GM23338 (cell line): ENCODE data around the gene CNIH1. TPM values are rescaled to one million over a fixed set of nuclear protein-coding genes. Genes with fewer than 3 reads are reported as not detected.

Experiments used
- ATAC-seq: fragments of 200-7000 bp; cut with Tn5 transposase; 3 replicates; pipeline ENCODE4 v1.9.1; 2020
- DNase-seq: peaks from one replicate; pipeline ENCODE4 v3.0.0-alpha.2; 2015; ENCODE audit warnings: low spot score
- H2AFZ ChIP-seq: fragments of 200-600 bp; sonication (generic); 2 replicates; pipeline ENCODE4 v1.8.0; 2016; ENCODE audit warnings: antibody characterized with exemption, mild to moderate bottlenecking, moderate library complexity
- H3F3A ChIP-seq: fragments of 200-600 bp; sonication (generic); replicated peaks from 2 replicates; pipeline ENCODE4 v1.8.0; 2017; ENCODE audit warnings: antibody characterized with exemption, mixed run types, low read depth
- H3K27ac ChIP-seq: fragments of 200-600 bp; sonication (generic); 2 replicates; pipeline ENCODE4 v1.6.1; 2016; ENCODE audit warnings: low read depth
- H3K27me3 ChIP-seq: fragments of 200-600 bp; sonication (generic); 2 replicates; pipeline ENCODE4 v1.8.0; 2016; ENCODE audit warnings: mild to moderate bottlenecking, mixed run types, moderate library complexity; ENCODE audit not compliant: insufficient read depth
- H3K36me3 ChIP-seq: fragments of 200-600 bp; sonication (generic); 2 replicates; pipeline ENCODE4 v1.8.0; 2016; ENCODE audit warnings: mild to moderate bottlenecking; ENCODE audit not compliant: insufficient read depth
- H3K4me1 ChIP-seq: fragments of 200-600 bp; sonication (generic); 2 replicates; pipeline ENCODE4 v1.8.0; 2016; ENCODE audit warnings: mild to moderate bottlenecking, moderate library complexity; ENCODE audit not compliant: insufficient read depth
- H3K4me2 ChIP-seq: fragments of 200-600 bp; sonication (generic); 2 replicates; pipeline ENCODE4 v1.7.1; 2017; ENCODE audit warnings: mixed run types
- H3K4me3 ChIP-seq: fragments of 200-600 bp; sonication (generic); 2 replicates; pipeline ENCODE4 v1.6.1; 2016; ENCODE audit warnings: mixed run types
- H3K79me2 ChIP-seq: fragments of 200-600 bp; sonication (generic); replicated peaks from 2 replicates; pipeline ENCODE4 v1.8.0; 2017; ENCODE audit warnings: mild to moderate bottlenecking; ENCODE audit not compliant: insufficient read depth
- H3K9me2 ChIP-seq: fragments of 200-600 bp; sonication (generic); 2 replicates; pipeline ENCODE4 v1.8.0; 2017; ENCODE audit not compliant: insufficient read depth
- H4K20me1 ChIP-seq: fragments of 200-600 bp; sonication (generic); replicated peaks from 2 replicates; pipeline ENCODE4 v1.8.0; 2017; ENCODE audit warnings: mild to moderate bottlenecking; ENCODE audit not compliant: insufficient read depth
- H3K27ac Mint-ChIP-seq: 2 replicates; pipeline ENCODE4 v1.8.0; 2020; ENCODE audit warnings: inconsistent platforms, mild to moderate bottlenecking, moderate library complexity, mixed read lengths
- H3K27me3 Mint-ChIP-seq: 3 replicates; pipeline ENCODE4 v1.8.0; 2022; ENCODE audit warnings: low read depth, mild to moderate bottlenecking, moderate library complexity, mixed read lengths, inconsistent platforms; ENCODE audit not compliant: insufficient read depth, poor library complexity
- H3K36me3 Mint-ChIP-seq: 3 replicates; pipeline ENCODE4 v1.8.0; 2021; ENCODE audit warnings: low read depth, mild to moderate bottlenecking, inconsistent platforms, moderate library complexity, mixed read lengths
- H3K4me1 Mint-ChIP-seq: 3 replicates; pipeline ENCODE4 v1.8.0; 2020; ENCODE audit warnings: mild to moderate bottlenecking, inconsistent platforms, mixed read lengths
- H3K4me3 Mint-ChIP-seq: 3 replicates; pipeline ENCODE4 v1.8.0; 2021; ENCODE audit warnings: moderate library complexity, mild to moderate bottlenecking, inconsistent platforms, mixed read lengths
- H3K9me3 Mint-ChIP-seq: 3 replicates; pipeline ENCODE4 v1.8.0; 2020; ENCODE audit warnings: moderate library complexity, mild to moderate bottlenecking, inconsistent platforms, mixed read lengths
- CREB1 ChIP-seq: fragments of 250-450 bp; sonication (Bioruptor Pico); IDR thresholded peaks from 2 replicates; pipeline ENCODE4 v1.5.0; 2020; ENCODE audit warnings: low read depth, mild to moderate bottlenecking, moderate library complexity
- EZH2 ChIP-seq: fragments of 200-600 bp; sonication (generic); IDR thresholded peaks from one replicate; pipeline ENCODE4 v1.8.0; 2017; ENCODE audit warnings: antibody characterized with exemption, mild to moderate bottlenecking, low read depth; ENCODE audit not compliant: unreplicated experiment
- JUNB ChIP-seq: IDR thresholded peaks from one replicate; pipeline ENCODE4 v1.6.1; 2016; ENCODE audit warnings: antibody characterized with exemption; ENCODE audit not compliant: unreplicated experiment
- NANOG ChIP-seq: IDR thresholded peaks from 2 replicates; pipeline ENCODE4 v1.6.1; 2016; ENCODE audit warnings: antibody characterized with exemption, borderline replicate concordance
- ZNF114 ChIP-seq: fragments of 250-450 bp; sonication (Bioruptor Pico); IDR thresholded peaks from 2 replicates; pipeline ENCODE4 v1.5.0; 2020; ENCODE audit warnings: mild to moderate bottlenecking, moderate library complexity
- ZNF331 ChIP-seq: fragments of 250-450 bp; sonication (Bioruptor Pico); IDR thresholded peaks from 2 replicates; pipeline ENCODE4 v1.5.0; 2020; ENCODE audit warnings: low read depth, mild to moderate bottlenecking, moderate library complexity
- polyA plus RNA-seq: library from polyadenylated mRNA; unstranded; fragments of >200 nt; fragmentation: Nextera tagmentation; extraction: Ambion mirVana; gene quantifications from 2 replicates; pipeline ENCODE4 v1.2.1, GENCODE V29; 2016
- total RNA-seq: library from RNA; depleted of rRNA; stranded (reverse); fragments of >200 nt; shearing (Covaris generic); gene quantifications from 2 replicates; pipeline ENCODE4 v1.2.3, GENCODE V29; 2014
- TF ChIP-seq, protein P1 (sequence below): IDR thresholded peaks from 2 replicates; pipeline ENCODE4 v1.6.1; 2016; ENCODE audit warnings: antibody characterized with exemption
- TF ChIP-seq, protein P2 (sequence below): IDR thresholded peaks from one replicate; pipeline ENCODE4 v1.6.1; 2018; ENCODE audit warnings: antibody characterized with exemption; ENCODE audit not compliant: unreplicated experiment
- TF ChIP-seq, protein P3 (sequence below), 2 experiments: fragments of 200-600 bp in 1 of 2; sonication (generic) in 1 of 2; conservative IDR thresholded peaks; 2 replicates each; pipeline versions ENCODE4 v1.5.1 to v1.6.1; 2016 to 2017; ENCODE audit warnings: antibody characterized with exemption in 2 of 2, low read depth in 2 of 2, mild to moderate bottlenecking in 2 of 2, moderate library complexity in 1 of 2

Gene CNIH1
- total and polyA plus RNA-seq, 2 experiments from 2014 or later = 135 to 172 TPM

DNA sequence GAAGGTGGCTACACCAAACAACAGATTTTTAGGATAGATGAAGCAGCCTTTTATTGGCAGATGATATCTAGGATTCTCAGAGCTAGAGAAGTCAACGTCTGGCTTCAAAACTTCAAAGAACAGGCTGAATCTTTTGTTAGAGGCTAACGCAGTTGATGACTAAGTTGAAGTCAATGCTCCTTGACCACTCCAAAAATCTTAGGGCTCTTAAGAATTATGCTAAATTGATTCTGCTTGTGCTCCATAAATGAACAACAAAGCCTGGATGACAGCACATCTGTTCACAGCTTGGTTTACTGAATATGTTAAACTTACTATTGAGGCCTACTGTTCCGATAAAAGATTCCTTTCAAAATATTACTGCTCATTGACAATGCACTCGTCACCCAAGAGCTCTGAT, 57.3 kb downstream of the CNIH1 start:
- ATAC-seq (no peak), DNase-seq (no peak)
- Mint-ChIP-seq H3K9me3 (no peaks in the 10 kb centered on the region), H3K27me3 (no peaks in the 10 kb centered on the region), H3K4me3 (no peak overlapping the region), H3K4me1 (0 out of 3 replicates have a peak, but pooled peaks cover 3% of the 10 kb centered on the region), H3K27ac (no peak overlapping the region), H3K36me3 (no peaks in the 10 kb centered on the region)
- no peak overlapping the region for H3K27ac ChIP-seq
- no peaks in the 10 kb centered on the region for H3K9me2 ChIP-seq
- no peaks in the 10 kb centered on the region for H3K27me3 ChIP-seq
- TF ChIP-seq CREB1 (no peak), NANOG (no peak), ZNF331 (CRISPR knock-in tag) (no peak), EZH2 (no peak)
- TF ChIP-seq, protein P1, sequence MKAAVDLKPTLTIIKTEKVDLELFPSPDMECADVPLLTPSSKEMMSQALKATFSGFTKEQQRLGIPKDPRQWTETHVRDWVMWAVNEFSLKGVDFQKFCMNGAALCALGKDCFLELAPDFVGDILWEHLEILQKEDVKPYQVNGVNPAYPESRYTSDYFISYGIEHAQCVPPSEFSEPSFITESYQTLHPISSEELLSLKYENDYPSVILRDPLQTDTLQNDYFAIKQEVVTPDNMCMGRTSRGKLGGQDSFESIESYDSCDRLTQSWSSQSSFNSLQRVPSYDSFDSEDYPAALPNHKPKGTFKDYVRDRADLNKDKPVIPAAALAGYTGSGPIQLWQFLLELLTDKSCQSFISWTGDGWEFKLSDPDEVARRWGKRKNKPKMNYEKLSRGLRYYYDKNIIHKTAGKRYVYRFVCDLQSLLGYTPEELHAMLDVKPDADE = no peak
- TF ChIP-seq, protein P2, sequence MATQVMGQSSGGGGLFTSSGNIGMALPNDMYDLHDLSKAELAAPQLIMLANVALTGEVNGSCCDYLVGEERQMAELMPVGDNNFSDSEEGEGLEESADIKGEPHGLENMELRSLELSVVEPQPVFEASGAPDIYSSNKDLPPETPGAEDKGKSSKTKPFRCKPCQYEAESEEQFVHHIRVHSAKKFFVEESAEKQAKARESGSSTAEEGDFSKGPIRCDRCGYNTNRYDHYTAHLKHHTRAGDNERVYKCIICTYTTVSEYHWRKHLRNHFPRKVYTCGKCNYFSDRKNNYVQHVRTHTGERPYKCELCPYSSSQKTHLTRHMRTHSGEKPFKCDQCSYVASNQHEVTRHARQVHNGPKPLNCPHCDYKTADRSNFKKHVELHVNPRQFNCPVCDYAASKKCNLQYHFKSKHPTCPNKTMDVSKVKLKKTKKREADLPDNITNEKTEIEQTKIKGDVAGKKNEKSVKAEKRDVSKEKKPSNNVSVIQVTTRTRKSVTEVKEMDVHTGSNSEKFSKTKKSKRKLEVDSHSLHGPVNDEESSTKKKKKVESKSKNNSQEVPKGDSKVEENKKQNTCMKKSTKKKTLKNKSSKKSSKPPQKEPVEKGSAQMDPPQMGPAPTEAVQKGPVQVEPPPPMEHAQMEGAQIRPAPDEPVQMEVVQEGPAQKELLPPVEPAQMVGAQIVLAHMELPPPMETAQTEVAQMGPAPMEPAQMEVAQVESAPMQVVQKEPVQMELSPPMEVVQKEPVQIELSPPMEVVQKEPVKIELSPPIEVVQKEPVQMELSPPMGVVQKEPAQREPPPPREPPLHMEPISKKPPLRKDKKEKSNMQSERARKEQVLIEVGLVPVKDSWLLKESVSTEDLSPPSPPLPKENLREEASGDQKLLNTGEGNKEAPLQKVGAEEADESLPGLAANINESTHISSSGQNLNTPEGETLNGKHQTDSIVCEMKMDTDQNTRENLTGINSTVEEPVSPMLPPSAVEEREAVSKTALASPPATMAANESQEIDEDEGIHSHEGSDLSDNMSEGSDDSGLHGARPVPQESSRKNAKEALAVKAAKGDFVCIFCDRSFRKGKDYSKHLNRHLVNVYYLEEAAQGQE = no peak
- TF ChIP-seq, protein P3, sequence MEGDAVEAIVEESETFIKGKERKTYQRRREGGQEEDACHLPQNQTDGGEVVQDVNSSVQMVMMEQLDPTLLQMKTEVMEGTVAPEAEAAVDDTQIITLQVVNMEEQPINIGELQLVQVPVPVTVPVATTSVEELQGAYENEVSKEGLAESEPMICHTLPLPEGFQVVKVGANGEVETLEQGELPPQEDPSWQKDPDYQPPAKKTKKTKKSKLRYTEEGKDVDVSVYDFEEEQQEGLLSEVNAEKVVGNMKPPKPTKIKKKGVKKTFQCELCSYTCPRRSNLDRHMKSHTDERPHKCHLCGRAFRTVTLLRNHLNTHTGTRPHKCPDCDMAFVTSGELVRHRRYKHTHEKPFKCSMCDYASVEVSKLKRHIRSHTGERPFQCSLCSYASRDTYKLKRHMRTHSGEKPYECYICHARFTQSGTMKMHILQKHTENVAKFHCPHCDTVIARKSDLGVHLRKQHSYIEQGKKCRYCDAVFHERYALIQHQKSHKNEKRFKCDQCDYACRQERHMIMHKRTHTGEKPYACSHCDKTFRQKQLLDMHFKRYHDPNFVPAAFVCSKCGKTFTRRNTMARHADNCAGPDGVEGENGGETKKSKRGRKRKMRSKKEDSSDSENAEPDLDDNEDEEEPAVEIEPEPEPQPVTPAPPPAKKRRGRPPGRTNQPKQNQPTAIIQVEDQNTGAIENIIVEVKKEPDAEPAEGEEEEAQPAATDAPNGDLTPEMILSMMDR (conservative IDR thresholded peaks at IDR 0.05; ENCODE audit: low read depth in 2 of 2) = no peak
- H4K20me1 ChIP-seq = no peaks in the 10 kb centered on the region
- H3K4me3 ChIP-seq = no peak overlapping the region
- H3K36me3 ChIP-seq = no peaks in the 10 kb centered on the region
- H3K79me2 ChIP-seq = no peaks in the 10 kb centered on the region
- no peaks in the 10 kb centered on the region for H3F3A ChIP-seq
- H3K4me2 ChIP-seq = no peak overlapping the region
- no peak overlapping the region for H2AFZ ChIP-seq
- no peaks in the 10 kb centered on the region for H3K4me1 ChIP-seq

DNA sequence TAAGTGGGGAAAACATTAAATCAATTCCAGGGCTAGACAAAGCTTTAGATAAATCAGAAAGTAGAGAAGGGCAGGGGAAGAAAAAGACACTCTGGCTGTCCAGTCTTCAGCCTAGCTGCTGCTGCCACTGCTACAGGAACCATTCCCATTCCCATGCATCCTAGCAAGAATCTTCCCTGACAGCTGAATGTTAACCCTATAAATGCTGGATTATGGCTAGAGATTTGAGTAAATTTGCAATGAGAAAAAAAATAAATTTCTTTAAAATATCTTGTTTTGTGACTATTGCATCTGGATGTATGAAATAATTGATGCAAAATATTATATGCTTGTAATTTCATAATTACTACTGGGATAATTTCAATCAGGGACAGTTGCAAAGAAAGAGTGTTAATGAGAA, 59.4 kb downstream of the CNIH1 start:
- H3K9me3 Mint-ChIP-seq = no peaks in the 10 kb centered on the region
- TF ChIP-seq, protein P1 = no peak
- TF ChIP-seq JUNB (no peak), ZNF114 (CRISPR knock-in tag) (no peak), ZNF331 (CRISPR knock-in tag) (no peak)
- TF ChIP-seq, protein P3 (conservative IDR thresholded peaks at IDR 0.05; ENCODE audit: low read depth in 2 of 2) = no peak

More for the DNA sequence above, 59.4 kb downstream of the CNIH1 start:
- Histone ChIP-seq H4K20me1 (no peaks in the 10 kb centered on the region), H3K36me3 (no peaks in the 10 kb centered on the region), H2AFZ (no peak overlapping the region), H3F3A (no peaks in the 10 kb centered on the region), H3K27ac (no peak overlapping the region), H3K4me2 (no peak overlapping the region), H3K27me3 (no peaks in the 10 kb centered on the region), H3K4me3 (no peak overlapping the region), H3K9me2 (no peaks in the 10 kb centered on the region), H3K4me1 (no peaks in the 10 kb centered on the region; the same call in 1 of the 2 replicates), H3K79me2 (no peaks in the 10 kb centered on the region)
- no peak overlapping the region for H3K4me3 Mint-ChIP-seq
- no peaks in the 10 kb centered on the region for H3K36me3 Mint-ChIP-seq
- peak; percentile 27; the same call in 1 of the 3 replicates for ATAC-seq
- no peak overlapping the region for H3K27ac Mint-ChIP-seq
- peaks cover 4% of the 10 kb centered on the region for H3K27me3 Mint-ChIP-seq
- no peak for DNase-seq
- peaks cover 7% of the 10 kb centered on the region; the same call in 2 of the 3 replicates for H3K4me1 Mint-ChIP-seq
